GM12878 (cell line): ENCODE measurements around the gene CD300A. TPM values are rescaled to one million over a fixed set of nuclear protein-coding genes. Genes with fewer than 3 reads are reported as not detected.
A peak's percentile ranks its signal among the peaks of the same experiment; 100 is the strongest.

Experiments used
- ATAC-seq: fragments of 200-7000 bp; cut with Tn5 transposase; 3 replicates; pipeline ENCODE4 v1.9.1; 2020; ENCODE audit warnings: mild to moderate bottlenecking, moderate library complexity
- BruUV-seq: library from RNA; stranded (reverse); fragments of 400-500 nt; replicated peaks from 2 replicates; lab custom pipeline; 2021; lab: Mats Ljungman, UMichigan
- CTCF ChIA-PET: fragments of 300-600 bp; sonication (Branson Sonifier 250); formaldehyde crosslinking; extraction: SDS; loops from one replicate; lab custom pipeline; 2021; ENCODE audit warnings: inconsistent platforms; lab: Yijun Ruan, JAX
- POLR2A ChIA-PET: fragments of 350-600 bp; formaldehyde crosslinking; extraction: SDS; loops from one replicate; lab custom pipeline; 2021; ENCODE audit warnings: inconsistent platforms; lab: Charles Lee
- RAD21 ChIA-PET: fragments of 300-600 bp; sonication (Branson Sonifier 250); formaldehyde crosslinking; loops from one replicate; lab custom pipeline; 2023; ENCODE audit warnings: antibody characterized with exemption; ENCODE audit not compliant: unreplicated experiment; lab: Charles Lee
- SMC1A ChIA-PET: fragments of 300-600 bp; sonication (Branson Sonifier 250); formaldehyde crosslinking; loops from one replicate; lab custom pipeline; 2023; ENCODE audit not compliant: unreplicated experiment, uncharacterized antibody; lab: Charles Lee
- DNase-seq: peaks from one replicate; pipeline ENCODE4 v3.0.0-alpha.2; 2011; ENCODE audit warnings: low read depth, low spot score
- FAIRE-seq: peaks from 3 replicates; lab custom pipeline; 2011; peaks lifted over from hg19 to GRCh38; lab: Jason Lieb, UNC
- H2AFZ ChIP-seq: 2 replicates; pipeline ENCODE4 v1.6.0; 2011; ENCODE audit warnings: low read depth, low read length, control low read depth; ENCODE audit not compliant: control insufficient read depth
- H3K27ac ChIP-seq: 2 replicates; pipeline ENCODE4 v1.5.1; 2011; ENCODE audit warnings: control low read depth; ENCODE audit not compliant: control insufficient read depth, insufficient read depth
- H3K27me3 ChIP-seq, 2 experiments: replicated peaks in 1 of 2; 2 replicates each; pipeline versions ENCODE4 v1.6.0 to v1.6.1; 2011; ENCODE audit warnings: low read length in 1 of 2; ENCODE audit not compliant: control insufficient read depth in 2 of 2, insufficient read depth in 2 of 2
- H3K36me3 ChIP-seq, 2 experiments: 2 replicates each; pipeline ENCODE4 v1.5.1; 2011; ENCODE audit warnings: low read length in 1 of 2; ENCODE audit not compliant: control insufficient read depth in 2 of 2, insufficient read depth in 2 of 2
- H3K4me1 ChIP-seq: 2 replicates; pipeline ENCODE4 v1.6.1; 2011; ENCODE audit warnings: mild to moderate bottlenecking, low read length, moderate library complexity, mixed read lengths; ENCODE audit not compliant: control insufficient read depth, insufficient read depth
- H3K4me2 ChIP-seq: 2 replicates; pipeline ENCODE4 v1.6.0; 2011; ENCODE audit warnings: control low read depth; ENCODE audit not compliant: control insufficient read depth, insufficient read depth
- H3K4me3 ChIP-seq: fragments of 200-600 bp; sonication (generic); 2 replicates; pipeline ENCODE4 v1.5.1; 2016
- H3K79me2 ChIP-seq: 2 replicates; pipeline ENCODE4 v1.6.0; 2011; ENCODE audit warnings: low read length; ENCODE audit not compliant: control insufficient read depth, insufficient read depth
- H3K9ac ChIP-seq: 2 replicates; pipeline ENCODE4 v1.8.0; 2011; ENCODE audit warnings: low read length, control low read depth, mixed read lengths; ENCODE audit not compliant: control insufficient read depth, insufficient read depth
- H3K9me3 ChIP-seq: replicated peaks from 3 replicates; pipeline ENCODE4 v1.5.1; 2011; ENCODE audit warnings: mild to moderate bottlenecking, low read length; ENCODE audit not compliant: control insufficient read depth, insufficient read depth
- H4K20me1 ChIP-seq: 2 replicates; pipeline ENCODE4 v1.6.0; 2011; ENCODE audit not compliant: control insufficient read depth, insufficient read depth
- CTCF ChIP-seq, 3 experiments: IDR thresholded peaks in 2 of 3; conservative IDR thresholded peaks in 1 of 3; 2 replicates each; pipeline ENCODE4 v1.5.1; 2011; ENCODE audit warnings: low read depth in 3 of 3, low read length in 3 of 3, mild to moderate bottlenecking in 3 of 3, control low read depth in 2 of 3, moderate library complexity in 2 of 3, inconsistent platforms in 1 of 3, mixed read lengths in 1 of 3; ENCODE audit not compliant: control insufficient read depth in 2 of 3, insufficient read depth in 1 of 3; ENCODE audit errors: extremely low read depth in 1 of 3
- E4F1 ChIP-seq: fragments of 450-650 bp; IDR thresholded peaks from 2 replicates; pipeline ENCODE4 v1.6.1; 2018; ENCODE audit warnings: borderline replicate concordance, mild to moderate bottlenecking; ENCODE audit not compliant: partially characterized antibody
- EGR1 ChIP-seq, 2 experiments: IDR thresholded peaks; 1 replicate in 1 of 2; 2 replicates in 1 of 2; pipeline ENCODE4 v1.6.1; 2011 to 2012; ENCODE audit warnings: low read depth in 2 of 2, low read length in 2 of 2, borderline replicate concordance in 1 of 2, mild to moderate bottlenecking in 1 of 2, moderate library complexity in 1 of 2
- HDAC2 ChIP-seq: fragments of 200-600 bp; sonication (generic); IDR thresholded peaks from 2 replicates; pipeline ENCODE4 v1.6.1; 2017
- IRF4 ChIP-seq: IDR thresholded peaks from 2 replicates; pipeline ENCODE4 v1.6.1; 2011; ENCODE audit warnings: low read depth, low read length
- NBN ChIP-seq: fragments of 450-650 bp; IDR thresholded peaks from 2 replicates; pipeline ENCODE4 v1.6.1; 2016
- NFXL1 ChIP-seq: fragments of 450-650 bp; IDR thresholded peaks from 2 replicates; pipeline ENCODE4 v1.6.1; 2017; ENCODE audit warnings: antibody characterized with exemption, mild to moderate bottlenecking, borderline replicate concordance
- RAD21 ChIP-seq: IDR thresholded peaks from 2 replicates; pipeline ENCODE4 v1.6.1; 2011; ENCODE audit warnings: mild to moderate bottlenecking, low read depth, low read length, moderate library complexity; ENCODE audit not compliant: insufficient read depth
- SMC3 ChIP-seq: IDR thresholded peaks from 2 replicates; pipeline ENCODE4 v1.6.1; 2011; ENCODE audit warnings: low read length, improper control_type of control experiment, borderline replicate concordance
- ZNF207 ChIP-seq: fragments of 450-650 bp; IDR thresholded peaks from 2 replicates; pipeline ENCODE4 v1.6.1; 2014; ENCODE audit warnings: antibody characterized with exemption, mild to moderate bottlenecking, borderline replicate concordance
- ZNF384 ChIP-seq: IDR thresholded peaks from 2 replicates; pipeline ENCODE4 v1.6.1; 2012; ENCODE audit warnings: low read depth, mild to moderate bottlenecking, low read length, improper control_type of control experiment, borderline replicate concordance
- WGBS: methylation state at CpG from one replicate; pipeline ENCODE4 v1.1.6; 2016; ENCODE audit warnings: low lambda C conversion rate; ENCODE audit not compliant: insufficient replicate concordance, insufficient coverage; ENCODE audit errors: missing lambda C conversion rate; 5-methylcytosine and 5-hydroxymethylcytosine counted together
- in situ Hi-C: fragments of 300-500 bp; cut with MboI; formaldehyde crosslinking; loops from 9 replicates; pipeline ENCODE4 v1.14.3; 2018; ENCODE audit warnings: mixed read lengths
- intact Hi-C: fragments of 100-400 bp; cut with micrococcal nuclease; formaldehyde crosslinking; loops from one replicate; pipeline ENCODE4 v1.14.2; 2022; ENCODE audit not compliant: unreplicated experiment
- polyA plus RNA-seq, 11 experiments: library from polyadenylated mRNA; depleted of rRNA in 4 of 11; unstranded in 6 of 11; stranded (reverse) in 5 of 11; fragments of >200 nt; fragmentation: Nextera tagmentation in 4 of 11; fragmentation: Illumina TruSeq in 1 of 11; extraction: Ambion mirVana in 4 of 11; extraction: Trizol in 1 of 11; gene quantifications; 1 replicate in 1 of 11; 2 replicates in 10 of 11; pipeline versions ENCODE4 v1.2.1 to v1.2.3, GENCODE V29; 2011 to 2016; ENCODE audit warnings: inconsistent platforms in 2 of 11, missing spikeins in 2 of 11, low read depth in 1 of 11
- total RNA-seq, 4 experiments: library from RNA; depleted of rRNA in 3 of 4; stranded (reverse); fragments of >200 nt in 3 of 4; fragmentation: Illumina TruSeq in 1 of 4; extraction: Trizol in 1 of 4; gene quantifications; 2 replicates each; pipeline versions ENCODE4 v1.2.1 to v1.2.3, GENCODE V29; 2013 to 2021

The CD300A gene
- total and polyA plus RNA-seq, 10 of the 15 experiments (the other 5 are each of a cell fraction or from before 2014, with no cell fraction given): 10.6 to 128 (median 36.1) TPM

DNA sequence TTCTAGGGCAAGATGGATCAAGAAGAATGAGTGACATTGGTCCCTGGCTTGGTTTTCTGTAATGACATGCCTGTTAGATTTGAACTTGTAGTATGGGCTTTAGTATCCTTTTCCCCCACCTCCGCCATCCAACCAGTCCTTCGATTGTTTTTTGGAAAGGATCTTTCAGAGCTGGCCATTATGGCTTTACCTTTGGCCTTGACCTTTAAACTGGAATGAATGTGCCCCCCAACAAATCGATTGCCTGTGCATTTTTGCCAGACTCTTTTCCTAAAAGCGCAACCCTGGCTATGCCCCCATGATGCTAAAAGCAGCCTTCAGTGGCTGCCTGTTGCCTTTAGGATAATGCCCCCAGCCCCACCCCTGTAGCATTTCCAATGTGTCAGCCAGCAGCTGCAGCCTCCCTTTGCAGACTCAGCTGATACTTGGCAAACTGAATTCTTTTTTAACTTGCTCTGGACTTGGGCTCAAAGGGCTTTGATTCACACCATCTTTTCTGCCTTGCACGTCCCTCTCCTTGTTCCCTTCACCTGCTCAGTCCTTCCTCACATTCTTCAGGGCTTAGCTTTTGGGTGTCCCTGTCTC is 30.6 kb upstream of the CD300A start:
- POLR2A ChIA-PET: no interaction called here
- WGBS: 53% methylated on average over 5 of the region's 5 CpGs
- ATAC-seq: no peak
- Histone ChIP-seq H3K4me1 (peaks cover 11% of the 10 kb centered on the region), H3K79me2 (no peaks in the 10 kb centered on the region), H3K9me3 (peaks cover 9% of the 10 kb centered on the region; the same call in 2 of the 3 replicates), H2AFZ (no peak overlapping the region), H4K20me1 (no peaks in the 10 kb centered on the region), H3K4me3 (no peak overlapping the region), H3K9ac (no peak overlapping the region), H3K27ac (no peak overlapping the region), H3K4me2 (no peak overlapping the region), H3K36me3 (no peaks in the 10 kb centered on the region), H3K27me3 (peaks cover 3 to 11% of the 10 kb centered on the region in 2 experiments; a peak in 3 of 4 replicates)
- TF ChIP-seq NBN (no peak), ZNF384 (no peak), HDAC2 (no peak)
- no peak for FAIRE-seq
- intact Hi-C loops (no loop called here), in situ Hi-C loops (no loop called here)
- SMC1A ChIA-PET: interaction anchor here (0.6 to 1.3 kb wide), 4 partner anchors 19 to 57 kb away, joined by 3 to 4 read pairs (median 4); no protein-coding TSS in a partner anchor
- BruUV-seq: no TSS peak
- RAD21 ChIA-PET: interaction anchor here (1.1 to 1.2 kb wide), 3 partner anchors 8 to 18 kb away, joined by 3 to 4 read pairs (median 4); no protein-coding TSS in a partner anchor
- CTCF ChIA-PET: interaction anchor here (0.5 to 6.1 kb wide), 4 partner anchors 20 to 152 kb away, joined by 3 to 73 read pairs (median 6); no protein-coding TSS in a partner anchor
- DNase-seq: no peak

- ATAC-seq (no peak), FAIRE-seq (peak; percentile 62), DNase-seq (no peak)
- H4K20me1 ChIP-seq: no peaks in the 10 kb centered on the region
- 5% methylated on average over 3 of the region's 3 CpGs for WGBS
- no peaks in the 10 kb centered on the region for H3K27me3 ChIP-seq
- SMC1A ChIA-PET: interaction anchor here (0.7 to 2.1 kb wide), 7 partner anchors 16 to 69 kb away, joined by 3 to 7 read pairs (median 4); no protein-coding TSS in a partner anchor
- no peak overlapping the region for H3K4me3 ChIP-seq
- H3K79me2 ChIP-seq: no peaks in the 10 kb centered on the region
- no peak overlapping the region for H3K9ac ChIP-seq
- CTCF ChIA-PET: interaction anchor here (0.7 to 6.1 kb wide), 11 partner anchors 11 to 174 kb away, joined by 3 to 73 read pairs (median 3); no protein-coding TSS in a partner anchor
- H3K4me2 ChIP-seq: no peak overlapping the region
- POLR2A ChIA-PET: no interaction called here
- no peak overlapping the region for H2AFZ ChIP-seq
- in situ Hi-C loops: no loop called here
- RAD21 ChIA-PET: interaction anchor here (1.3 to 1.9 kb wide), 2 partner anchors 31 to 59 kb away, joined by 4 to 6 read pairs; no protein-coding TSS in a partner anchor
- H3K27ac ChIP-seq: no peak overlapping the region
- intact Hi-C loops: no loop called here
- H3K4me1 ChIP-seq: no peaks in the 10 kb centered on the region
- BruUV-seq: no TSS peak
- H3K36me3 ChIP-seq: no peaks in the 10 kb centered on the region
- peaks cover 9% of the 10 kb centered on the region; the same call in 2 of the 3 replicates for H3K9me3 ChIP-seq
- TF ChIP-seq EGR1 (IDR thresholded peaks at IDR 0.05; ENCODE audit: borderline replicate concordance in 1 of 2, low read depth in 2 of 2, low read length in 2 of 2) (no peak), CTCF (IDR thresholded peaks at IDR 0.05 in 2 of 3, conservative IDR thresholded peaks at IDR 0.05 in 1 of 3; ENCODE audit: control insufficient read depth in 2 of 3, extremely low read depth in 1 of 3, insufficient read depth in 1 of 3, low read depth in 3 of 3, low read length in 3 of 3) (peak; percentile 49 to 83 (median 71)), E4F1 (no peak), SMC3 (peak; percentile 39; the same call in 1 of the 2 replicates), IRF4 (0 out of 2 replicates have a peak, but pooled peaks have one; percentile 13), RAD21 (peak; percentile 58), NFXL1 (peak; percentile 82; the same call in 1 of the 2 replicates), ZNF207 (no peak)
Measured at GRCh38 chr17:74437702-74438101, 28.7 kb upstream of the CD300A start.
